ENCODE results near the gene YIF1A. TPM values are rescaled to one million over a fixed set of nuclear protein-coding genes. Genes with fewer than 3 reads are reported as not detected.
"Not testable (repeated sequence)": the region's sequence is repeated elsewhere in the genome, so short reads cannot be mapped to it uniquely, and the experiment has no call there.

The YIF1A gene
- total RNA-seq, 1 donor from 2014 or later, result 48.7 TPM

GRCh38 chr11:66328031-66328301 lies 39.0 kb upstream of the YIF1A start:
- DNase-seq (ENCODE audit: missing footprints), result peak; percentile 21
- no peak for ATAC-seq
- intact Hi-C loops (cut with DNase I), result loop anchor here (1.0 kb wide), 1 partner anchor 16 kb away; no protein-coding TSS in a partner anchor

GRCh38 chr11:66327171-66328030 lies 38.5 kb upstream of the YIF1A start:
- ATAC-seq (peak; percentile 30), DNase-seq (ENCODE audit: missing footprints) (peak; percentile 58)
- intact Hi-C loops (cut with DNase I), result loop anchor here (1.0 kb wide), 1 partner anchor 15 kb away; no protein-coding TSS in a partner anchor

GRCh38 chr11:66326261-66327111 lies 37.5 kb upstream of the YIF1A start:
- ATAC-seq (peak; percentile 62), DNase-seq (ENCODE audit: missing footprints) (peak; percentile 83)
- intact Hi-C loops (cut with DNase I), result no loop called here

GRCh38 chr11:66325263-66325671 lies 36.3 kb upstream of the YIF1A start:
- DNase-seq (ENCODE audit: missing footprints) (peak; percentile 49), ATAC-seq (no peak)
- intact Hi-C loops (cut with DNase I), result no loop called here

GRCh38 chr11:66324664-66325063 lies 35.7 kb upstream of the YIF1A start:
- ATAC-seq (no peak), DNase-seq (ENCODE audit: missing footprints) (peak; percentile 55)
- intact Hi-C loops (cut with DNase I), result no loop called here

- peak; percentile 32 for DNase-seq (ENCODE audit: missing footprints)
- no peak for ATAC-seq
- intact Hi-C loops (cut with DNase I), result no loop called here
Observed at GRCh38 chr11:66323684-66324083, 34.7 kb upstream of the YIF1A start.

GRCh38 chr11:66322732-66323427 lies 33.9 kb upstream of the YIF1A start:
- peak; percentile 85 for DNase-seq (ENCODE audit: missing footprints)
- intact Hi-C loops (cut with DNase I), result no loop called here

GRCh38 chr11:66321606-66322005 lies 32.7 kb upstream of the YIF1A start:
- ATAC-seq (no peak), DNase-seq (ENCODE audit: missing footprints) (no peak)
- intact Hi-C loops (cut with DNase I), result no loop called here

More at GRCh38 chr11:66322732-66323427, 33.9 kb upstream of the YIF1A start:
- peak; percentile 78 for ATAC-seq

GRCh38 chr11:66320748-66321147 lies 31.8 kb upstream of the YIF1A start:
- ATAC-seq; DNase-seq (ENCODE audit: missing footprints); intact Hi-C loops (cut with DNase I): not testable (repeated sequence)

- intact Hi-C loops (cut with DNase I); ATAC-seq; DNase-seq (ENCODE audit: missing footprints): not testable (repeated sequence)
Observed at GRCh38 chr11:66320289-66320688, 31.3 kb upstream of the YIF1A start.

GRCh38 chr11:66318600-66318970 lies 29.6 kb upstream of the YIF1A start:
- intact Hi-C loops (cut with DNase I), result no loop called here
- ATAC-seq, result no peak
- peak; percentile 28 for DNase-seq (ENCODE audit: missing footprints)

GRCh38 chr11:66317723-66318599 lies 29.0 kb upstream of the YIF1A start:
- peak; percentile 41 for ATAC-seq
- DNase-seq (ENCODE audit: missing footprints), result peak; percentile 87
- intact Hi-C loops (cut with DNase I), result no loop called here

GRCh38 chr11:66317322-66317722 lies 28.4 kb upstream of the YIF1A start:
- ATAC-seq, result peak; percentile 11
- DNase-seq (ENCODE audit: missing footprints), result peak; percentile 73
- intact Hi-C loops (cut with DNase I), result no loop called here

- intact Hi-C loops (cut with DNase I), result no loop called here
- DNase-seq (ENCODE audit: missing footprints), result peak; percentile 91
- peak; percentile 58 for ATAC-seq
Observed at GRCh38 chr11:66316849-66317251, 27.9 kb upstream of the YIF1A start, which contains the start of gene CD248. Gene CD248, minus strand, starts transcription at chr11:66317044. Its CDS starts 17 bp downstream, at chr11:66317027.

GRCh38 chr11:66315921-66316811 lies 27.2 kb upstream of the YIF1A start:
- intact Hi-C loops (cut with DNase I), result no loop called here
- DNase-seq (ENCODE audit: missing footprints) (peak; percentile 68), ATAC-seq (no peak)

- DNase-seq (ENCODE audit: missing footprints), result peak; percentile 54
- intact Hi-C loops (cut with DNase I), result no loop called here
- no peak for ATAC-seq
Observed at GRCh38 chr11:66315498-66315885, 26.5 kb upstream of the YIF1A start.
